Measurements from ENCODE around the gene FRMD3.
"Not testable (repeated sequence)": the region's sequence is repeated elsewhere in the genome, so short reads cannot be mapped to it uniquely, and the experiment has no call there.

Gene FRMD3

DNA sequence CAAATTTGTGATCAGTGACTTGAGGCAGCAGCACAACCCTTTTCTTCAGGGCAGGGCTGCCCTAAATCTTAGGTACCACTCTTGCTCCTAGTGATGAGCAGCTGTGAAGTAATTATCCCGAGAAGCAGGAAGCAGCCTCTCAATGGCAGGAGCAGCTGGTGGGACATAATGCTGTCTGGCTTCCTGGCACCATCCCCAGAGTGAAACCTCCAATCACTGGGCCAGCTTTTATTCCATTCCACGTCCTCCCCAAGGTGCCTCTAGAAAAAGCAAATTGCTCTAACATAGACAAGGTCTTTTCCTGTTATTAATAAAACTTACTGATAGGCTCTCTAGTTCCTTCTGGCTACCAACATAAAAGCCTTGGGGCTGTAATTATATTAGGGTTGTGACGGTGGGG lies 154.0 kb downstream of the FRMD3 start:
- no peak for DNase-seq

- no peak for DNase-seq
Measured at GRCh38 chr9:83383034-83383433, 155.2 kb downstream of the FRMD3 start.

DNA sequence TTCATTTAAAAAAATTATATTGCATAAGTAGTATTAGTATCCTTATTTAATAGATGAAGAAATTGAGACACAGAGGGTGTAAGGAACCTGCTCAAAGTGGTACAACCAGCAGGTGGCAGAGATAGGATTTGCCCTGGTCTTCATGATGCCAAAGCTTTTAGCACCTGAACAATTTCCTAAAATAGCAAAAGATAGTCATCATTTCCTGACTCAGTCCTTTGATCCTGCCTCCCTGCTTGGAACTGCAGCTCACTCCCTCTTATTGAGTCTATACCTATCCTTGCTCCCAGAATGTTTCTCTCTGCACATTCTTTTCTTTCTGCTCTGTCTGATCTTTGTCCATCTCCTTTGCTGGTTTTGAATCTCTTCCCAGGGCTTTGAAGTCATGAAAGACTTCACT lies 155.8 kb downstream of the FRMD3 start:
- no peak for DNase-seq

- no peak for DNase-seq
Measured at GRCh38 chr9:83379045-83379444, 159.2 kb downstream of the FRMD3 start.

GRCh38 chr9:83372957-83373356 lies 165.2 kb downstream of the FRMD3 start:
- no peak for DNase-seq

DNA sequence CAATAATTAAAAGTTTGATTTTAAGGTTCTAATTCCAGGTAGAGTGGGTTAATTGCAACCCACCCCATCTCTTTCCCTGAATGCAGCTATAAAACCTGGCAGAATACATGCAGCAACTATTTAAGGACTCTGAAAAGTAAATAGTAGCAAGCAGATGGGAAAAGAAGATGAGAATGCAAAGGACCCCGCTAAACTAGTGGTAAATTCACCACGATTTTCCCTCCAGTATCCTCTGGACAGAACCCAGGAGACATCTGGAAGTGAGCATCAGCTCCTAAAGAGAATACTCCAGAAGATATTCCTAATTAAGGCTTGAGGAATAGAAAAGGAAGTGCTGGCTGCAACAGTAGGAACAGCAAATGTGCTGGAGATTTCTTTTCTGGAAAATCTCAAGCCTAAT lies 170.9 kb downstream of the FRMD3 start:
- no peak for DNase-seq

DNA sequence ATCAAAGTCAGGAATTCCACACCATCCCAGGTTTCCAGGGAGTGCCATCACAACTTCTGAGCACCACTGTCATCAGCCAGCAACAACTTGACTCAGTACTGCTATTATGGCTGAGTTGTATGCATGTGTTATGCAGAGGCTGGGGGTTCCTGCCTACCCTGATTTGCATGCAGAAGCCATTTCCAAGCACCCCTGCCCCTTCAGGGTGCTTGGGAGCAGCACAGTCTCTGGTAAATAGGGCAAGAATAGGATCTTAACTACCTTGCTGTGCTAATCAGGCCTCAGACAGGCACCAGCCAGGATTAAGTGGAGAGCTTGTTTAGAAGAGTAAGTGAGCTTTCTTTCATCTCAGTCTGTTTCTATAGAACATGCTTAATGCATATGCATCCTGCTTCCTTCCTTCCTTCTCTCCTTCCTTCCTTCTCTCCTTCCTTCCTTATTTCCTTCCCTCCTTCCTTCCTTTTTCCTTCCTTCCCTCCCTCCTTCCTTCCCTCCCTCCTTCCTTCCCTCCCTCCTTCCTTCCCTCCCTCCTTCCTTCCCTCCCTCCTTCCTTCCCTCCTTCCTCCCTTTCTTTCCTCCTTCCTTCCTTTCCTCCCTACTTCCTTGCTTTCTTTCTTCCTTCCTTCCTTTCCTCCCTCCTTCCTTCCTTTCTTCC lies 175.7 kb downstream of the FRMD3 start:
- no peak for DNase-seq

GRCh38 chr9:83359039-83359438 lies 179.2 kb downstream of the FRMD3 start:
- DNase-seq = no peak

DNA sequence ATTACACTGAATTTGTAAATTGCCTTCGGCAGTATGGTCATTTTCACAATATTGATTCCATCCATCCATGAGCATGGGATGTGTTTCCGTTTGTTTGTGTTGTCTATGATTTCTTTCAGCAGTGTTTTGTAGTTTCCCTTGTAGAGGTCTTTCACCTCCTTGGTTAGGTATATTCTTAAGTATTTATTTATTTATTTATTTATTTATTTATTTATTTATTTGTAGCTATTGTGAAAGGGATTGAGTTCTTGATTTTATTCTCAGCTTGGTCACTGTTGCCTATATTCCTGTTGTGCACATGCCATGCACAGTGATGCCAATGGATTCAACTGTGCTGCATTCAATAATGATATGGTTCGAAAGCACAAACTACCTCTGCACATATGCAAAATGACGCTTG lies 179.7 kb downstream of the FRMD3 start:
- not testable (repeated sequence) for DNase-seq

- no peak for DNase-seq
Measured at GRCh38 chr9:83355729-83356151, 182.5 kb downstream of the FRMD3 start.

GRCh38 chr9:83355024-83355444 lies 183.2 kb downstream of the FRMD3 start:
- no peak for DNase-seq

- no peak for DNase-seq
Measured at GRCh38 chr9:83349031-83349430, 189.2 kb downstream of the FRMD3 start.

DNA sequence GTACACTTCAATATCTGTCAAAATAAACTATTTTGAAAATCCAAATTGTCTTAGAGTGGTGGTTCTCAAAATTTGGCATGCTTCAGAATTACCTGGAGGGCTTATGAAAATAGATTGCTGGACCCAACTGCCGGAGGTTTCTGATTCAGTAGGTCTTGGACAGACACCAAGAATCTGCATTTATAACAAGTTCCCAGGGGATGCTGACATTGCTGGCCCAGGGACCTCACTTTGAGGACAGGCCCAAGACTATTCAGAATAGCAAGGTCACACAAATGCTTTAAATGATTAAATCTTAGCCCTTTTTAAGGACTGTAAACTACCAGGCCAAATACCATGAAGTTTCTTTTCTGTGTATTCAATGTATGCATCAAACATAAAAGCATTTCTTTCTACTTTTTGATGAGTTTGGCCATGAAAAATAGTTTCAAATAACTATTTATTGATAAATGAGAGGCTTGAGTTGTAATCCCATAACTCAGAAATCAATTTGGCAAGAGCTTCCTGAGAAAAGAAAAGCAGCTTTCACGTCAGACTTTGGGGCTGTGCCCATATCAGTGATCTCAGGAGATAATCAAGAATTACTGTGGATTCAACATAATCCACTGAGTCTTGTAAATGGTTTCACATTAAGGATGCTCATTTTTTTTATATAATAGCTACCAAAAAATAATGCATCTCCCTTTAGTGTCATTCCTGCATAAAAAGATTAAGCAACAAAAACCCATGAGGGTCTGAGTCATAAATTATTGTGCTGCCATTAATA lies 191.4 kb downstream of the FRMD3 start:
- DNase-seq = no peak

- DNase-seq = no peak
Measured at GRCh38 chr9:83343366-83343999, 194.7 kb downstream of the FRMD3 start.

- DNase-seq = no peak
Measured at GRCh38 chr9:83342731-83343130, 195.5 kb downstream of the FRMD3 start.

DNA sequence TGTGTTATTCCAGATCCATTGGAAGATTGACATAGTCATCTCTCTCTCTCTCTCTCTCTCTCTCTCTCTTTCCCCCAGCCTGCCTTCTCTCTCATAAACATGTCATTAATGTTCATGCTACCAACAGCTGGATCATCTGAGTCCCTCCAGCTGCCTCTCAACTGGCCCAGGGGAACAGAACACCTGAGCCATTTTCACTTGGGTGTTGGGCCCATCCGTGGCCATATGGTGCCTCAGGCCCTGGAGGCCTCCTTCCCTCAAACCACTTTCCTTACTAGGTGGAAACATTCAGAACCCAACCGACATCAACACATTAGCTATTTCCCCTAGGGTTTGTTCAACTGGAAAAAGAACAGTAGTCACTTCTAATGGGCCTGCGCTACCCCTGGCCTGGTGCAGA lies 196.2 kb downstream of the FRMD3 start:
- no peak for DNase-seq

DNA sequence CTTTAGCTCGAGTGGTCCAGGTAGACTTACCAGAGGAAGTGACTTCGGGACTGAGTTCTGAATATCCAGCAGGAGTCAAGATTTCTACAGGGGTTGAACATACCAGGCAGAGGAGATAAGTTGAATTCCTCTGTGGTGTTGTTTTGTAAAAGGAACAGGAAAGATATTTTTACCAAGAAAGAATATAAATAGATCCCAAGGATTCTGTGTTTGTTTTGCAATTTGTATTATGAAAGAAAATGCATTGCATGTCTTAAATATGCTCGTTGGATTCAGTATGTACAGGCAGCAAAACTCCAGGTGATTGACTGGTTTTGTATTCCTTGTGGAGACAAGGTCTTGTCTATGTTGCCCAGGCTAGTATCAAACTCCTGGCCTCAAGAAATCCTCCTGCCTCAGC lies 197.8 kb downstream of the FRMD3 start:
- DNase-seq = no peak

DNA sequence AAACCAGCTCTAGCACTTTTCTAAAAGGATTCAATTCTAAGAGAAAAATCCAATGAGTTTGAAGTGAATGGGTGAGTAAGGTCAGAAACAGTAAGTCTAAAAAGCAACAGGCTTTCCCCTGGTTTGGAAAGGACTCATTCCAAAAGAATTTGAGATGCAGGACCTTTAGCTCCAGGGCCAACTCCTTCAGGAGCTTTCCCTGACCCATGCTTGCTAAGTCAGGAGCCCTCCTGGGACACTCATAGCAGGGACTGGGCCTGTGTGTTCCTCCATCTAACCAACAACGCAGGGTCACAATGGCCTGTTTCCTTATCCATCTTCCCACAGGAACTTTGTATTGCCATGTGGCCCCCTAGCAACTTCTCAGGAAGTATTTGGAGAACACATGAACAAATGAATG lies 198.8 kb downstream of the FRMD3 start:
- no peak for DNase-seq

DNA sequence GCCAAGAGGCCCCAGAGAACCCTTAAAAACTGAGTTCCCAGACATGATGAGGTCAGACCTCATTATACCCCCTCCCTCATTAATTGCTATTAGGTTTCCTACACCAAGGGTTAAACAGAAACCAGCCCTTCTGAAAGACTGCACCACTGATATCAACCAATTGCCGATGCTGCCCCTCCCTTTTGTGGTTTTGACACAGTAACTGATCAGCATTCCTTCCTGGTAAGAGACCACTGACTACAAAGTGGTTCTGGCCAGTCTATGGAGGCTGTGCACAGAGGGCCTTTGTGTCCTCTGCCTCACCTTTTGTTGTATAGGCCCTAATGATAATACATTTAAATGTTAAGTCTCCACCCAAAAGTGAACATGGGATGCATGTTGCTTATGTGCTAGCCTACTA lies 201.5 kb downstream of the FRMD3 start:
- no peak for DNase-seq

DNA sequence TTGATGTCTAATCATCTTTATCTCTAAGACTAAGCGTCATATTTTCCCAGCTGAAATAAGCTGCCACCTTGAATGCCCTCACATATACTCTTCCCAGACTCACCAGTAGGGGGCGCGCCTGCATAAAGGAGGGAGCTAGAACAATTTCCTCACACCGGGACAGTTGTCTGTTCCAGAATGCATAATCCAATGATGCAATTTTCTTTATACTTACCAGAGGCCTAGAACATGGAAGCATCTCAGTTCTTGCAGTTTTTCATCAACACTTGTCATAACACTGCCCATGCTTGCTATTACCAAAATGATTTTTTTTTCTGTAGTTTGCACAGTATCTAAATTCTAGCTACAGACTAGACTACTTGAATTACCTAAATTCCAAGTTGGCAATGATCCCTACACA lies 203.9 kb downstream of the FRMD3 start:
- peak; percentile 55 to 58 for DNase-seq

DNA sequence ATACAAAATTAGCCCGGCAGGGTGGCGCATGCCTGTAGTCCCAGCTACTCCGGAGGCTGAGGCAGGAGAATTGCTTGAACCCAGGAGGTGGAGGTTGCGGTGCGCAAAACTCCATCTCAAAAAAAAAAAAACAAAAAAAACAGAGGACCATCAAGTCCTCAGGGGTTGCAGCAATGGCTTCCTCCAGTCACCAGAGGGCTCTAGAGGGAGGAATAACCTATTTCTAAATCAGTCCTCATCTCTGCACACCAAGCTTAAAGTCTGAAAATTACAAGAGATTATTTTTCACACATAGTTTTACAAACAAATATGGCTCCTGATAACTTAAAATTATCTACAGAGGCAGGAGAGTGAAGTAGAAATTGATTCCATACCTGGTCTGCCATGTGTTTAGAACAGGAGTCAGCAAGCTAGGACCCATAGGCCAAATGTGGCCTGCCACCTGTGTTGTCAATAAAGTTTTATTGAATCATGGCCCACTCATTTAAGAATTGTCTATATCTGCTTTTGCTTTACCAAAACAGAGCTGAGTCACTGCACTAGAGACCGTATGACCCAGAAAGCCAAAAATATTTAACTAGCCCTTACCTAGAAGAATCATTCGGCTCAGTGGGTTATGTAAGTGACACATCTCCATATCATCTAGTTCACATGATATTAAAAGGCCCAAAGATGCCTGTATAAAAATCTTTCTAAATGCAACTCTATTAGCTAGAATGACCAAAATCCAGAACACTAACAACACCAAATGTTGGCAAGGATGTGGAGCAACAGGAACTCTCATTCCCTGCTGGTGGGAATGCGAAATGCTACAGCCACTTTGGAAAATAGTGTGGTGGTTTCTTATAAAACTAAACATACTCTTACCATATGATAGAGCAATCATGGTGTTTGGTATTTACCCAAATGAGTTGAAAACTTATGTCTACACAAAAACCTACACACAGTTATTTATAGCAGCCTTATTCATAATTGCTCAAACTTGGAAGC lies 207.7 kb downstream of the FRMD3 start:
- DNase-seq = no peak

DNA sequence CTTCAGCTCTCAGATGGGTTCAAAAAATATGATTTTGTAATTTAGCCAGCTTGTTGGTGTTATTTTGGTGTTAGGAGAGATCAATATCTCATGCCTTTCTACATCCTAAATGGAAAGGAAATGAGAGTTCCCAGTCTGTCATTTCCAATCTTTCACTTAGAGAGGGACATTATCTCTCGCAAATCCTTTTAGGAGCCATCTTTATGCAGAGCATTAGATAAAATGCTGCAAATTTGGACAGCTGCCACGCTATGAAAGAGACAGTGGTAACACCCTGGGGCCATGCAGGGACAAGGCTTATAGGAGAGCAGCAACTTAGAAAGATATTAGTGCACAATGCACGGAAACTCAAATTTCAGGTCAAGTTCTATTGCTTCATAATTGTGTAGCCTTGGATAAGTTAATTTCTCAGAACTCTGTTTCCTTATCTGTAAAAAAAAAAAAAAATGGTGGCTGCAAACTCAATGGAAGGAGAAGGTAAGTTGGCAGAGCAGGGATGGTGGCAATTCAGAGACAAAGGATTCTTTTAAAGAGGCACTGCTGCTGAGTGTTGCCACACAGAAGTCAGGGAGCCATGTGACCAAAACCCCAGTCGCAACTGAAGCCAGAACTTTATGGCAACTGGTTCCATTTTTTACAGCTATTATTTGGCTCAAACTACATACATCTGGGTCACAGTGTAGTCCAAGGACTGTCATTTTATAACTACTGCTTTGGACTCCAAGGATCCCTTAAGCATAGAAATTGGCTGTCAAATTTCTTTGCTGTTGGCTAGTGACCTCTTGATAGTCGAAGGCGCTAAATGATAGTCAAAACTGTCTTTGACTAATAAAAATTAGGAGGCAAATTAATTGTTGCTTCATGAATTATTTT lies 210.2 kb downstream of the FRMD3 start:
- no peak for DNase-seq
